Caco-2 (cell line): ENCODE measurements around the gene EZR. TPM values are rescaled to one million over a fixed set of nuclear protein-coding genes. Genes with fewer than 3 reads are reported as not detected.
A peak's percentile ranks its signal among the peaks of the same experiment; 100 is the strongest.

Experiments
- BruUV-seq: library from RNA; stranded (reverse); fragments of 400-500 nt; replicated peaks from 2 replicates; lab custom pipeline; 2021; lab: Mats Ljungman, UMichigan
- CTCF ChIA-PET: fragments of 300-600 bp; sonication (Branson Sonifier 250); formaldehyde crosslinking; loops from one replicate; lab custom pipeline; 2022; ENCODE audit warnings: antibody characterized with exemption; lab: Charles Lee
- POLR2A ChIA-PET: fragments of 300-600 bp; sonication (Branson Sonifier 250); formaldehyde crosslinking; loops from one replicate; lab custom pipeline; 2022; ENCODE audit warnings: antibody characterized with exemption; lab: Charles Lee
- DNase-seq, 2 experiments: peaks; one replicate each; pipeline versions ENCODE4 v3.0.0 to v3.0.0-alpha.2; 2020 to 2022
- H3K27me3 ChIP-seq: replicated peaks from 2 replicates; pipeline ENCODE4 v1.6.0; 2011; ENCODE audit warnings: low read length; ENCODE audit not compliant: control insufficient read depth, insufficient read depth
- H3K36me3 ChIP-seq: 2 replicates; pipeline ENCODE4 v1.5.1; 2011; ENCODE audit warnings: low read length; ENCODE audit not compliant: control insufficient read depth, insufficient read depth
- H3K4me1 ChIP-seq: fragments of 250-450 bp; sonication (Bioruptor Pico); 2 replicates; pipeline ENCODE4 v1.5.1; 2020; ENCODE audit warnings: mild to moderate bottlenecking
- H3K4me3 ChIP-seq: 2 replicates; pipeline ENCODE4 v1.5.1; 2011; ENCODE audit warnings: low read depth, mild to moderate bottlenecking, control low read depth, low read length
- H3K9me3 ChIP-seq: fragments of 250-450 bp; sonication (Bioruptor Pico); 2 replicates; pipeline ENCODE4 v1.5.1; 2020; ENCODE audit warnings: mild to moderate bottlenecking, moderate library complexity
- H3K27ac Mint-ChIP-seq: one replicate; pipeline ENCODE4 v1.8.0; 2022; ENCODE audit warnings: mixed read lengths; ENCODE audit not compliant: unreplicated experiment
- H3K27me3 Mint-ChIP-seq: one replicate; pipeline ENCODE4 v1.8.0; 2022; ENCODE audit warnings: mixed read lengths; ENCODE audit not compliant: insufficient read depth, unreplicated experiment
- H3K36me3 Mint-ChIP-seq: one replicate; pipeline ENCODE4 v1.8.0; 2022; ENCODE audit warnings: mild to moderate bottlenecking, mixed read lengths; ENCODE audit not compliant: insufficient read depth, unreplicated experiment
- H3K4me1 Mint-ChIP-seq: one replicate; pipeline ENCODE4 v1.8.0; 2022; ENCODE audit warnings: low read depth, mixed read lengths; ENCODE audit not compliant: unreplicated experiment
- H3K4me3 Mint-ChIP-seq: one replicate; pipeline ENCODE4 v1.8.0; 2022; ENCODE audit warnings: mild to moderate bottlenecking, moderate library complexity, mixed read lengths; ENCODE audit not compliant: unreplicated experiment
- H3K9me3 Mint-ChIP-seq: one replicate; pipeline ENCODE4 v1.8.0; 2022; ENCODE audit warnings: mixed read lengths; ENCODE audit not compliant: unreplicated experiment
- CTCF ChIP-seq, 2 experiments: fragments of 200-600 bp in 1 of 2; IDR thresholded peaks; 1 replicate in 1 of 2; 2 replicates in 1 of 2; pipeline versions ENCODE4 v1.5.1 to v1.8.0; 2011 to 2022; ENCODE audit warnings: antibody characterized with exemption in 1 of 2, control low read depth in 1 of 2, inconsistent platforms in 1 of 2, low read depth in 1 of 2, low read length in 1 of 2, mild to moderate bottlenecking in 1 of 2, moderate library complexity in 1 of 2; ENCODE audit not compliant: insufficient read depth in 1 of 2, severe bottlenecking in 1 of 2, unreplicated experiment in 1 of 2
- intact Hi-C: fragments of 100-400 bp; cut with micrococcal nuclease; formaldehyde crosslinking; loops from one replicate; pipeline ENCODE4 v1.10.0; 2022; ENCODE audit not compliant: unreplicated experiment
- total RNA-seq: library from RNA; stranded (reverse); gene quantifications from 2 replicates; pipeline ENCODE4 v1.2.3, GENCODE V29; 2022

The EZR gene
- total RNA-seq, 1 experiment from 2014 or later: 290 TPM

GRCh38 chr6:158854214-158855101, 35.3 kb upstream of the EZR start:
- Mint-ChIP-seq H3K27ac (no peak overlapping the region), H3K9me3 (no peaks in the 10 kb centered on the region), H3K36me3 (peaks cover 14% of the 10 kb centered on the region), H3K4me1 (peaks cover 15% of the 10 kb centered on the region), H3K4me3 (no peak overlapping the region), H3K27me3 (no peaks in the 10 kb centered on the region)
- H3K9me3 ChIP-seq: no peaks in the 10 kb centered on the region
- ChIA-PET POLR2A (interaction anchor here (0.5 to 4.4 kb wide), 11 partner anchors 9 to 204 kb away, joined by 3 to 55 read pairs (median 4); partner anchors contain the start of gene EZR), CTCF (interaction anchor here (0.6 to 2.2 kb wide), 2 partner anchors 15 to 35 kb away, joined by 3 to 9 read pairs; partner anchors contain the start of gene EZR)
- TF ChIP-seq CTCF (IDR thresholded peaks at IDR 0.05; ENCODE audit: insufficient read depth in 1 of 2, low read depth in 1 of 2, low read length in 1 of 2, severe bottlenecking in 1 of 2, unreplicated experiment in 1 of 2): no peak
- peaks cover 52% of the 10 kb centered on the region for H3K4me1 ChIP-seq
- H3K4me3 ChIP-seq: no peak overlapping the region
- no peak for DNase-seq
- H3K36me3 ChIP-seq: no peaks in the 10 kb centered on the region
- H3K27me3 ChIP-seq: no peaks in the 10 kb centered on the region
- intact Hi-C loops: no loop called here
- no TSS peak for BruUV-seq

- H3K36me3 ChIP-seq: no peaks in the 10 kb centered on the region
- Mint-ChIP-seq H3K27me3 (no peaks in the 10 kb centered on the region), H3K27ac (no peak overlapping the region), H3K4me3 (no peak overlapping the region), H3K36me3 (peaks cover 14% of the 10 kb centered on the region), H3K9me3 (no peaks in the 10 kb centered on the region), H3K4me1 (peaks cover 21% of the 10 kb centered on the region)
- no peak for TF ChIP-seq CTCF (IDR thresholded peaks at IDR 0.05; ENCODE audit: insufficient read depth in 1 of 2, low read depth in 1 of 2, low read length in 1 of 2, severe bottlenecking in 1 of 2, unreplicated experiment in 1 of 2)
- H3K4me1 ChIP-seq: peaks cover 58% of the 10 kb centered on the region
- peak overlapping the region; percentile 9 for H3K4me3 ChIP-seq
- ChIA-PET CTCF (interaction anchor here (0.6 to 2.2 kb wide), 2 partner anchors 16 to 108 kb away, joined by 4 to 9 read pairs; no protein-coding TSS in a partner anchor), POLR2A (interaction anchor here (0.6 to 4.4 kb wide), 11 partner anchors 10 to 203 kb away, joined by 3 to 55 read pairs (median 4); partner anchors contain the start of gene EZR)
- no peaks in the 10 kb centered on the region for H3K27me3 ChIP-seq
- H3K9me3 ChIP-seq: no peaks in the 10 kb centered on the region
- TSS peak; percentile 70 for BruUV-seq
- intact Hi-C loops: loop anchor here (1.0 kb wide), 4 partner anchors 9 to 40 kb away; no protein-coding TSS in a partner anchor
- no peak for DNase-seq
Observed at GRCh38 chr6:158853880-158854213, 34.7 kb upstream of the EZR start.
